NCI-H1417 treated with DMSO at 0.1 percent for 48 hours (cell line): ENCODE results near the gene TMEM87A.
"Not testable (repeated sequence)": the region's sequence is repeated elsewhere in the genome, so short reads cannot be mapped to it uniquely, and the experiment has no call there.

ENCODE experiments used
- DNase-seq: peaks from one replicate; lab custom pipeline; 2025; lab: John Stamatoyannopoulos, UW

TMEM87A gene

GRCh38 chr15:42270551-42270950 lies 2.7 kb downstream of the TMEM87A start:
- DNase-seq: no peak

- no peak for DNase-seq
These were observed 5.9 kb downstream of the TMEM87A start for GRCh38 chr15:42267286-42267685.

- no peak for DNase-seq
These were observed 8.4 kb downstream of the TMEM87A start for GRCh38 chr15:42264795-42265194.

GRCh38 chr15:42253300-42253699 lies 19.9 kb downstream of the TMEM87A start:
- no peak for DNase-seq

DNA sequence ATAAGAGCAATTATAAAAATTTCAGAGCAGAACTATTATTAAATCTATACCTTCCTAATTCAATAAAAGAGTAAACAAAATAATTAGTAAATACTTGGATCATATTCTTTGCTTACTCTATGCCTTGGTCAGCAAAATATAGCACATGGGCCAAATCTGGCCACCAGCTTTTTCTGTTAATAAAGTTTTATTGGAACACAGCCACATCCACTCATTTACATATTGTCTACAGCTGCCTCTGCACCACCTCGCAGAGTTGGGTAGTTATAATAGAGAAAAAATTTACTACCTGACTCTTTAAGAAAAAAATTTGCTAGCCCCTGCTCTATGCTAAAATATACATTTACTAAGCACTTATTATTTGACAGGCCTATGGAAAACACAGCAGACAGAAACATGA lies 32.4 kb downstream of the TMEM87A start:
- DNase-seq: no peak

- no peak for DNase-seq
These were observed 33.6 kb downstream of the TMEM87A start for GRCh38 chr15:42239528-42240182.

DNA sequence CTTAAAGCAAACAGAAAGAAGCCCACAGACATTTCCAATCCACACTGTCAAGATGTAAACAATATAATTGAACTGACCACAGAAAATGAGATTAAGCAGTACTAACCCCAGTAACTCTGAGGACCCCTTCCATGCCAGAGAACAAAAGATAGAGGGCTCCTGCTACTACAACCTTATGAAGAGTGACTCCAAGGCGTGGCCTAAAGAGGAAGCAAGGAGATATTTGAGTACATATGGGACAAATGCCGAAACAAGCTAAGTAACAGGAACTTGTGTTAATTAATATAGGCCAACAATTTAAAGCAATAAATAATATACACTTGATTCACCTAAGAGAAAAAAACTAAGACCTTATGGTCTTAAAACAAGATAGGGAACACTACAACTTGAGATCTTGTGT lies 40.1 kb downstream of the TMEM87A start:
- no peak for DNase-seq

- no peak for DNase-seq
These were observed 40.6 kb downstream of the TMEM87A start for GRCh38 chr15:42232606-42233005.

- no peak for DNase-seq
These were observed 42.1 kb downstream of the TMEM87A start for GRCh38 chr15:42231088-42231487.

DNA sequence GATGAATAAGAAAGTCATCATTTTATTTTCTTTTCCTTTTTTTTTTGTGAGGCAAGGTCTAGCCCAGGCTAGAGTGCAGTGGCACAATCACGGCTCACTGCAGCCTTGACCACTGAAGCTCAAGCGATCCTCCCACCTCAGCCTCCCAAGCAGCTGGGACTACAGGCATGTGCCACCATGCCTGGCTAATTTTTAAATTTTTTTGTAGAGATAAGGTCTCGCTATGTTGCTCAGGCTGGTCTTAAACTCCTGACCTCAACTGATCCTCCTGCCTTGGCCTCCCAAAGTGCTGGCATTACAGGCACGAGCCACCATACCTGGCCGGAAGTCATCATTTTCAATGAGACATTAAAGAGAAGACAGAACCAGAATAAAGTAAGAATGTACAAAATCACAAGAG lies 44.3 kb downstream of the TMEM87A start:
- DNase-seq: not testable (repeated sequence)

DNA sequence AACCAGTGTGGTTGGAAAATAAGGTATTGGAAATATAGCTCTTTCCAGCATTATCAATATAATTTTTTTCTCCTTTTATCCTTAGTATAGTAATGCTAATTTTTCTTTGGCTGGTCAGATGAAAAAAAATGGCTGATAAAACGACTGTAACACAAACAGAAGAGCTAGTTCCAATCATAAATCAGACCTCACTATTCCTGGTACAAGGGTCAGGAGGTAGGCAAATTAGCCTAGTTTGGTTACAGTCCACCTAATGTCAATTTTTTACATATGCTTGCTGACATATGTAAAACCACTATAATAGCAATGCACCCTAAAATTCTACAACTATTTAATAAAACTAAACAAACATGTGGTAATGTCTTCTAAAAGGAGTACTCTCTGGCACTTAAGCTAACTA lies 45.2 kb downstream of the TMEM87A start:
- DNase-seq: no peak

- DNase-seq: no peak
These were observed 46.6 kb downstream of the TMEM87A start for GRCh38 chr15:42226648-42227047.

DNA sequence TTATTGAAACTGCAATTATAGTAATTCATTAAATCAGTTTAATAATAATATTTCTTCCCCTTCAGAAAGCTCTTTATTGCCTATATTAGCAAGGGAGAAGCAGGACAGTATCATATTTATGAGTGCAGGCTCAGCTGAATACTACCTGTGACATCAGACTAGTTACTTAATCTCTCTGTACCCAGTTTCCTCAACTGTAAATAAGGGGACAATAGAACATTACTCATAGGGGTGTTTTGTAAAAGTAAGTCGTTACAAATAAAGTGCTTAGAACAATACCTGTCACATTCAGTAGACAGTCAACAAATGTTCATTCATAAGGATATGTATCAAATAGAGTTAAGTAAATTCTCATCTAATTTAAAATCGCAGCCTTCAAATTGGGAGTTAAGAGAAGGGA lies 53.0 kb downstream of the TMEM87A start:
- DNase-seq: no peak

DNA sequence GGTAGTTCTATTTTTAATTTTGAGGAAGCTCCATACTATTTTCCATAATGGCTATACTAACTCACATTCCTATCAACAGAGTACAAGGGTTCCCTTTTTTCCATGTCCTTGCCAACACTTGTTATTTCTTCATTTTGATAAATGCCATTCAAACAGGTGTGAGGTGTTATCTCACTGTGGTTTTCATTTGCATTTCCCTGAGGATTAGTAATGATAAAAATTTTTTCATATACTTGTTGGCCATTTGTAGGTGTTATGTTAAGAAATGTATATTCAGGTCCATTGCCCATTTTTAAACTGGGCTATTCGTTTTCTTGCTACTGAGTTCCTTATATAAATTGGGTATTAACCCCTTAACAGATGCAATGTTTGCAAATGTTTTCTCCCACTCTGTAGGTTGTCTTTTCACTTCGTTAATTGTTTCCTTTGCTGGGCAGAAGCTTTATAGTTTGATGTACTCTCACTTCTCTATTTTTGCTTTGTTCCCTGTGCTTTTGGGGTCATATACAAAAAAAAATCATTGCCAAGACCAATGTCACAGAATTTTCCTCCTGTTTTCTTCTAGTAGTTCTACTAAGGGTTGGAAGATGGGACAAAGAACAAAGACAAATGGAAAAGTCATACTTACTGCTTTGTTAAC lies 54.2 kb downstream of the TMEM87A start:
- DNase-seq: no peak

DNA sequence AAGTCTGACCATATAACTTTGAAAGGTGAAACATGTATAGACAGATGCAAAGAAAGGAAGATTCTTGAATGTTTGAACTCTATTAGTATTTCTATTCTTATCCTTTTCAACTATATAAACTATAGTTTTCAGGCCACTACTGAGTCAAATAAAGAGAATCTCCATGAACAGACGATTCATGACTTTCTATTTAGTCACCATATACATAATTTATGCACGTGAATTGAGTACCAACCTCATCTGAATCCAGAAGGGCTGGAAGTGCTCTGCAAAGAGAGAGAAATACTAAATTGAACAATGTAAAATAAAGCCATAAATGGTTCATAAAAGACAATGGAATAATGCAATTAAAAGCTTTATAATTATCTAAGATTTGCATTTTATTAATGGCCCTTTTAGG lies 55.7 kb downstream of the TMEM87A start:
- no peak for DNase-seq

DNA sequence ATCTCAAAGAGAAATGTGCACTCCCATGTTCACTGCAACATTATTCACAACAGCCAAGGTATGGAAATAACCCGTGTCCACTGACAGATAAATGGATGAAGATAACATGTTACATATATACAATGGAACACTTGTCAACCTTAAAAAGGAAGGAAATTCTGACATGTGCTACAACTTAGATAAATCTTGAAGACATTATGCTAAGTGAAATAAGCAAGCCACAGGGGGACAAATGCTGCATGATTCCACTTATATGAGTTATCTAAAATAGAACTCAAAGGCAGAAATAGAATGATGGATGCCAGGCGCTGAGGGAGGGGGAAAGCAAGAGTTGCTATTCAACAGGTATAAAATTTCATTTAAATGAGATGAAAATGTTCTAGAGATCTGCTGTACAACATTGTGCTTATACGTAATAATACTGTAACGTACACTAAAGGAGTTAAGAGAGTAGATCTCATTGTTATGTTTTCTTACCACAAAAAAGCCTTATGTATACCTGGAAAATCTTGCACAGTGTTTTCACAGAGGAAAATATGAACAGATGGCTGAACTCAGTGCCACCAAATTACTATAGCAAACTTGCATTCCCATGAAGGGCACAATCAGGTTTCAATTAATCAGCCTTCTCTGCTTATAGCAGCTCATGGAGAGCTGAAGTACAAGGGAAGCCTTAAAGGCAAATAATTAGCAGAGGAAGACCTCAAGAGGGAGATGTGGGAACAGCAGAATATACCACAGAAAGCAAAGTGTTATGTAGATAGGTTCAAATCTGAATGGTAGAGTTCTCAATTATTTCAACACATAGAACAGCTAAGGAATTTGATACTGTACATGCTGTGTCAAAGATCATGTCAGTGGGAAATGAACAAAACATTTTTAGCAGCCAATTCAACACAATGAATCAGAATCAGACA lies 57.1 kb downstream of the TMEM87A start:
- no peak for DNase-seq

DNA sequence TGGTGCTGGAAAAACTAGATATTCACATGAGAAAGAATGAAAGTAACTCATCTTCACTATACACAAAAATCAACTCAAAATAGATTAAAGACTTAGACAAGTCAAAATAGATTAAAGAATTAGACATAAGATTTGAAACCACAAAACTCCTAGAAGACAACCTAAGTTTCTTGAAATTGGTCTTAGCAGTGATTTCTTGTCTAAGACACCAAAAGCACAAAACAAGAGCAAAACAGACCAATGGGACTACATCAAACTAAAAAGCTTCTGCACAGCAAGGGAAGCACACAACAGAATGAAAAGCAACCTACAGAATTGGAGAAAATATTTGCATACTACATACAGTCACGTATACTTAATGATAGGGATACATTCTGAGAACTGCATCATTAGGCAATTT lies 58.6 kb downstream of the TMEM87A start:
- DNase-seq: no peak

DNA sequence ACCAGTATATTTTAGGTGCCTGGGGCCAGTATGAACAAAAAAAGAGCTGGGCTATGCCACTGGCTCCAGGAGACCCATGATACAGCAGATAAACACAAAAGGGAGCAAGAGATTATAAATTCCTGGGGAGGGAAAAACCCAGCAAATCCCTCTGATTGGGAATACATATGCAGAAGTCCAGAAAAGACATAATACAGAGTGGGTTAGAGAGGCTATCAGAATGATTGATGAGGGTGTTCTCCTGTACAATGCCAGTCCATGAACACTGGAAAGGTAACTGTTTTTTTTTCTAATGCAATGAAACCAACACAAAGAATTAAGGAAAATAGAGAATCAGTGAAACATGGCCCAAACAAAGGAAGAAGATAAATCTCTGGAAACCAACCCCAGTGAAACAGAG lies 59.7 kb downstream of the TMEM87A start:
- no peak for DNase-seq

DNA sequence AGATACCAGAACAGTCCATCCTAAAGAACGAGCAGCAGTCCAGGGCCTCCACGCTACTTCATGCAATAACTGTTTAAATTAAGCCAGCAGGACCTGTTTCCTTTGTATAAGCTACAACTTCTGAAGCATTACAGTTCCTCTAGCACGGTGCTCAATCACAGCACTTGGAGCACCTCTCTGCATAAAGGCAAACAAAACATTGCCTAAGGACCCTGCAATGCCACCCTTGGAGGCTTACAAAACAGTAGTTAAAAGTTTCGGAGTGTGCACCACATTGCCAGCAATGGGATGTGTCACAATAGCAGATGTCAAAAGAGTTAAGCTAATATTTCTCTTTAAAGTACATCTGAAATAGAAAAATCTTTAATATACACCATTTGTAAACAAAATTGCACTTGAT lies 62.5 kb downstream of the TMEM87A start:
- no peak for DNase-seq

GRCh38 chr15:42207674-42208579 lies 65.3 kb downstream of the TMEM87A start, which contains the start of gene VPS39:
Gene VPS39, minus strand, starts transcription at chr15:42208304. Its CDS starts 151 bp downstream, at chr15:42208153.
- peak; percentile 5 for DNase-seq

DNA sequence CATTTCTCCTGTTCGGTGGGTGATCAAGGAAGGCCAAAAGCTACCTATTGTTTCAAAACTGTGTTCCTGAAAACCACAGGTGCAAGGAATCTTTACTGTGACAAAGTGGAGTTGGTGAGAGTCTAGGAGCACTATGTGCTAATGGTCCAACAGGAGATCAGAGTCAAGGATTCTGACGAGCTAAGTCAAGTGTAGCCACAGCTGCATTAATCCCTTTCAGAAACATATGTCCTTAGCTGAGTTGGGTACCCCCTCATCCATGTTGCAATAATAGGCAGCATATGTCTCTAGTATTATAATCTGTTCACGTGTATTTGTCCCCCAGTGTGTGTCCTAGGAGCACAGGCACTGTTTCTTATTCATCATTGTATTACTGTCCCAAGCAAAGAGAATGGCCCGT lies 66.8 kb downstream of the TMEM87A start:
- no peak for DNase-seq

DNA sequence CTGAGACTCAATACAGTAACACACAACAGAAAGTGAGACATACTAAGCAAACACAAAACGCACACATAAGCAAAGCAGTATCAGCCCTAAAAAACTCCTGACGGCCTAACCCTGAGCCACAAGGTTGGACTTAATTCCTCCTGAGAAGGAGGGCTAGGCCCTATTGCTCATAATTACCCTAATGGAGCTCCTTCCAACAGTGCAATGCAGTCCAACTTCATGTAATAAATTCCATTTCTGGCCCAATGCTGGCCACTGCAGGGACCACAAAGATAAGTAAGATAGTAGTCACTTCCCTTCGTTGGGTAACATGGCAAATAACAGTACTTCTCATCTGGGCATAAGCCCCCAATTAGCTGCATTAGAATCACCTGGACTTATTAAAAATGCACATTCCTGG lies 69.3 kb downstream of the TMEM87A start:
- DNase-seq: no peak
